GM21786 (cell line): Measurements from ENCODE around the gene RIMS4.

Source experiments
- ATAC-seq: cut with Tn5 transposase; IDR thresholded peaks from one replicate; pipeline ENCODE4 v1.9.1; 2021; ENCODE audit not compliant: unreplicated experiment

The RIMS4 gene

GRCh38 chr20:44703183-44703925 is 107.0 kb downstream of the RIMS4 start:
- no peak for ATAC-seq

DNA sequence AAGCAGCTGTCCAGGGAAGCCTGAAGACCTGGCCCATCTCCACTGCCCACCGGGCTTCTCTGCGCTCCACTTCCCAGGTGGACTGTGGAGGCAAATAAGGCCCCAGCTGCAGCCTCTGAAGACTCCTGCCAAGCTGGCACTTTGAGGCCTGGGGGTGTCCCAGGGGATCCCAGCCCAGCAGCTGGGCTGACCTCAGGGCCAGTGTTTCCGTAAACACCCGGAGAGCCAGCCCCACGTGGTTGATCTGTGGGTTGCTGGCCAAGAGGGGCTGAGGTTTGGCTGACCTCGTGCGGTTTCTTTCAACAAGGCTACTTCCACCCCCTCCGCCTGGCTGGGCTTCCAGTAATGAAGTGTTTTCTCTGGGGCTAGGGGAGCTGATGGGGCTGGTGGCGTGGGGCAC is 107.6 kb downstream of the RIMS4 start:
- ATAC-seq = no peak

DNA sequence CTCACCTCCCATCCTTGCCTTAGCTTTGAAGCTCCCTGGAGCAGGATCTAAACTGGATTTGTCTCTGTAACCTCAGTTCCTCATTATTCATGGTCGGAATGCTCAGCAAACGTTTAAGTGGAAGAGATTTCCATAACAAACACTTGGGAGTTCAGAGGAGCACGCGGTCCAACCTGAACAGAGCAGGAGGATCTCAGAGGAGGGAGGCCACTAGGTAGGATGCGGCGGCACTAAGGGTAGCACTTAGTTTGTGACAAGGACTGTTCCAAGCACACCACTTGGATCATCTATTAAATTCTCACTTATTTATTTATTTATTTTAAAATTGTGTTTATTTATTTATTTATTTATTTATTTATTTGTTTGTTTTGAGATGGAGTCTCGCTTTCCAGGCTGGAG is 108.5 kb downstream of the RIMS4 start:
- no peak for ATAC-seq
